ENCODE measurements around the gene TFR2.

Gene TFR2

DNA sequence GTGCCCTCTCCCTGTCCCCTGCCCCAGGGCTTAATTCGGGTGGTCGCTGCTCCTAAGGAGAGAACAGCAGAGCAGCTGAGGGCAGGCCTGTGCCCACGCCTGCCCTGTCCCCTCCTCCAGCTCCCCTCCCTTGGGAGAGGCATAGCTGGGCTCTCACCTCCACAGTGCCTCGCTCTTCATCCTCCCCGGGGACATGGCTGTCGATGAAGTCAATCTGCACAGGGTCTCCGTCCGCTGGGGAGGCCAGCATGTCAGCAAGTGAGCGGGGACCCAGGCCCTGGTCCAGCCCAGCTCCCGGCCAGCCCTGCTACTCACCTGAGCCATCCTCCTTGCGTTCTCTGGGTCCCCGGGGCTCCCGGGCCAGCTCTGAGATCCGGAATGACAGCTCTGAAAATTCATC lies 63.8 kb downstream of the TFR2 start:
- Histone ChIP-seq H3K79me2 (ENCODE audit: insufficient read depth, low read length) (no peaks in the 10 kb centered on the region), H3K36me3 (ENCODE audit: insufficient read depth, low read length) (peaks cover 87% of the 10 kb centered on the region), H3K9ac (ENCODE audit: low read length) (no peak overlapping the region), H3K27ac (ENCODE audit: low read depth, low read length, poor library complexity, severe bottlenecking) (no peak overlapping the region), H3F3A (ENCODE audit: insufficient read depth, low read length) (no peaks in the 10 kb centered on the region), H3K4me1 (ENCODE audit: insufficient read depth, low read length, severe bottlenecking) (no peaks in the 10 kb centered on the region), H3K4me3 (ENCODE audit: low read depth, low read length, poor library complexity, severe bottlenecking) (no peak overlapping the region), H3K9me3 (ENCODE audit: low read length) (no peaks in the 10 kb centered on the region), H3K27me3 (ENCODE audit: insufficient read depth, low read length) (no peaks in the 10 kb centered on the region), H3K4me2 (ENCODE audit: low read length) (no peak overlapping the region), H4K20me1 (ENCODE audit: insufficient read depth, low read length) (no peaks in the 10 kb centered on the region), H2AFZ (ENCODE audit: low read length) (no peak overlapping the region), H3K9me2 (ENCODE audit: low read depth, low read length) (no peaks in the 10 kb centered on the region)
- TF ChIP-seq, protein P1, sequence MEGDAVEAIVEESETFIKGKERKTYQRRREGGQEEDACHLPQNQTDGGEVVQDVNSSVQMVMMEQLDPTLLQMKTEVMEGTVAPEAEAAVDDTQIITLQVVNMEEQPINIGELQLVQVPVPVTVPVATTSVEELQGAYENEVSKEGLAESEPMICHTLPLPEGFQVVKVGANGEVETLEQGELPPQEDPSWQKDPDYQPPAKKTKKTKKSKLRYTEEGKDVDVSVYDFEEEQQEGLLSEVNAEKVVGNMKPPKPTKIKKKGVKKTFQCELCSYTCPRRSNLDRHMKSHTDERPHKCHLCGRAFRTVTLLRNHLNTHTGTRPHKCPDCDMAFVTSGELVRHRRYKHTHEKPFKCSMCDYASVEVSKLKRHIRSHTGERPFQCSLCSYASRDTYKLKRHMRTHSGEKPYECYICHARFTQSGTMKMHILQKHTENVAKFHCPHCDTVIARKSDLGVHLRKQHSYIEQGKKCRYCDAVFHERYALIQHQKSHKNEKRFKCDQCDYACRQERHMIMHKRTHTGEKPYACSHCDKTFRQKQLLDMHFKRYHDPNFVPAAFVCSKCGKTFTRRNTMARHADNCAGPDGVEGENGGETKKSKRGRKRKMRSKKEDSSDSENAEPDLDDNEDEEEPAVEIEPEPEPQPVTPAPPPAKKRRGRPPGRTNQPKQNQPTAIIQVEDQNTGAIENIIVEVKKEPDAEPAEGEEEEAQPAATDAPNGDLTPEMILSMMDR (IDR thresholded peaks at IDR 0.05; ENCODE audit: low read length), result no peak
- no peak for TF ChIP-seq EZH2 (IDR thresholded peaks at IDR 0.05; ENCODE audit: borderline replicate concordance, low read length)

DNA sequence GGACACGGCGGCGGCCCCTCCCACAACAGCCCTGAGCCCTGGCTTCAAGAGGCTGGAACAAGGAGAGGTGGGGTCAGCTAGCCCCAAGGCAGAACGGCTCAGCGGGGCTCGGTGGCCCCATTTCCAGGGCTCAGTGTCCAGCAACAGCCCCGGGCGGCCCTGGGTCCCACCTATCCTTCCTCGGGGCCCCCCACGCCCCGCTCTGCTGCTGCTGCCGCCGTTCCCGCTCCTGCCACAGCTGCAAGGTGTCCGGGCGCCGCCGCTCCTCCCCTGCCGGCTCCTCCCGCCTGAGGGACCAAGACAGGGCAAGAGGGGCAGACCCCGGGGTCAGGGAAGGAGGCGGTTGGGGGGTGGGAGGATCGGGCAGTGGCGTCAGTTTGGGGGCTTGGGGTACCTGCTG lies 64.2 kb downstream of the TFR2 start:
- H3K4me1 ChIP-seq (ENCODE audit: insufficient read depth, low read length, severe bottlenecking), result no peaks in the 10 kb centered on the region
- no peak overlapping the region for H3K4me3 ChIP-seq (ENCODE audit: low read depth, low read length, poor library complexity, severe bottlenecking)
- peaks cover 85% of the 10 kb centered on the region for H3K36me3 ChIP-seq (ENCODE audit: insufficient read depth, low read length)
- TF ChIP-seq EZH2 (IDR thresholded peaks at IDR 0.05; ENCODE audit: borderline replicate concordance, low read length), result no peak
- TF ChIP-seq, protein P1 (IDR thresholded peaks at IDR 0.05; ENCODE audit: low read length), result no peak
- H3K4me2 ChIP-seq (ENCODE audit: low read length), result no peak overlapping the region
- H3K27ac ChIP-seq (ENCODE audit: low read depth, low read length, poor library complexity, severe bottlenecking), result no peak overlapping the region
- H3K9me3 ChIP-seq (ENCODE audit: low read length), result no peaks in the 10 kb centered on the region
- H3K79me2 ChIP-seq (ENCODE audit: insufficient read depth, low read length), result no peaks in the 10 kb centered on the region
- H2AFZ ChIP-seq (ENCODE audit: low read length), result no peak overlapping the region
- no peaks in the 10 kb centered on the region for H3K27me3 ChIP-seq (ENCODE audit: insufficient read depth, low read length)
- H3K9me2 ChIP-seq (ENCODE audit: low read depth, low read length), result no peaks in the 10 kb centered on the region
- no peaks in the 10 kb centered on the region for H4K20me1 ChIP-seq (ENCODE audit: insufficient read depth, low read length)
- H3F3A ChIP-seq (ENCODE audit: insufficient read depth, low read length), result no peaks in the 10 kb centered on the region
- no peak overlapping the region for H3K9ac ChIP-seq (ENCODE audit: low read length)

DNA sequence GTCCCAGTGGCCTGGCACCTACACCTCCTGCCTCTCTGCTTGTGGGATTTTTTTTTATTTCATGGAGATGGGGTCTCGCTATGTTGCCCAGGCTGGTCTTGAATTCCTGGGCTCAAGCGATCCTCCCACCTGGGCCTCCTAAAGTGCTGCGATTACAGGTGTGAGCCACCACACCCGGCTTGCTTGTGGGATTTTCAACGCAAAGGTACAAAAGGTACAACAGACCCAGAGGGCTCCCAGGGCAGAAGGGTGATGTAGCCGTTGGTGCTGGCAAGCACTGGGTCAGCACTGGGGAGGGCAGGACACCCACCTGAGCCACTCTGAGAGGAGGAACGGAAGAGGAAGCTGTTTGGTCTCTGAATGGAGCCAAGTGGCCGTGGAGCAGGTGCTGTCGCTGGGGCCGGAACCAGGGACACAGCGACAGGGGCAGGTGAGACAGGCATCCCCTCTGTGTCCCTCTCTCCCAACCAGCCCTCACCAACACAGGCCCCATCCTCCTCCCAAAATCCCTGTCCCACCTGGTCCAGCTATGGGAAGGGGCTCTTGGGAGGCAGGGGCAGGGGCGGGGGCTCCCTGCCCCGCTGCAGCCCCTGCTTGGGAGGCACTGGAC lies 64.9 kb downstream of the TFR2 start:
- H3K27me3 ChIP-seq (ENCODE audit: insufficient read depth, low read length), result no peaks in the 10 kb centered on the region
- no peaks in the 10 kb centered on the region for H4K20me1 ChIP-seq (ENCODE audit: insufficient read depth, low read length)
- H3K36me3 ChIP-seq (ENCODE audit: insufficient read depth, low read length), result peaks cover 79% of the 10 kb centered on the region
- H3K9me2 ChIP-seq (ENCODE audit: low read depth, low read length), result no peaks in the 10 kb centered on the region
- no peak overlapping the region for H3K4me2 ChIP-seq (ENCODE audit: low read length)
- H3K9ac ChIP-seq (ENCODE audit: low read length), result no peak overlapping the region
- H3K27ac ChIP-seq (ENCODE audit: low read depth, low read length, poor library complexity, severe bottlenecking), result no peak overlapping the region
- H3K79me2 ChIP-seq (ENCODE audit: insufficient read depth, low read length), result no peaks in the 10 kb centered on the region
- TF ChIP-seq, protein P1 (IDR thresholded peaks at IDR 0.05; ENCODE audit: low read length), result no peak
- TF ChIP-seq EZH2 (IDR thresholded peaks at IDR 0.05; ENCODE audit: borderline replicate concordance, low read length), result no peak
- H3K9me3 ChIP-seq (ENCODE audit: low read length), result no peaks in the 10 kb centered on the region
- H3K4me3 ChIP-seq (ENCODE audit: low read depth, low read length, poor library complexity, severe bottlenecking), result no peak overlapping the region
- no peak overlapping the region for H2AFZ ChIP-seq (ENCODE audit: low read length)
- peaks cover 5% of the 10 kb centered on the region for H3K4me1 ChIP-seq (ENCODE audit: insufficient read depth, low read length, severe bottlenecking)
- no peaks in the 10 kb centered on the region for H3F3A ChIP-seq (ENCODE audit: insufficient read depth, low read length)

Data from OCI-LY1 (cell line).